Measurements from ENCODE around the gene DSG4. TPM values are rescaled to one million over a fixed set of nuclear protein-coding genes. Genes with fewer than 3 reads are reported as not detected.

DSG4 gene
- total RNA-seq, 2 experiments from 2014 or later: not detected

GRCh38 chr18:31450409-31450808 is 73.8 kb downstream of the DSG4 start:
- no peak overlapping the region for H3K27ac Mint-ChIP-seq
- no peaks in the 10 kb centered on the region for H3K27me3 Mint-ChIP-seq
- H3K4me3 Mint-ChIP-seq: no peak overlapping the region
- no peaks in the 10 kb centered on the region for H3K36me3 Mint-ChIP-seq (ENCODE audit: low read depth)
- intact Hi-C loops (cut with DNase I, micrococcal nuclease): no loop called here
- POLR2A ChIA-PET: no interaction called here
- ATAC-seq: no peak
- H3K9me3 Mint-ChIP-seq (ENCODE audit: low read depth): no peaks in the 10 kb centered on the region
- CTCF ChIA-PET: no interaction called here
- no peaks in the 10 kb centered on the region for H3K4me1 Mint-ChIP-seq
- DNase-seq: no peak

GRCh38 chr18:31451625-31452024 is 75.0 kb downstream of the DSG4 start:
- no peak for ATAC-seq
- no peaks in the 10 kb centered on the region for H3K27me3 Mint-ChIP-seq
- intact Hi-C loops (cut with DNase I, micrococcal nuclease): no loop called here

GRCh38 chr18:31454066-31454708 is 77.6 kb downstream of the DSG4 start:
- intact Hi-C loops (cut with DNase I, micrococcal nuclease): no loop called here
- H3K4me1 Mint-ChIP-seq: no peaks in the 10 kb centered on the region

More at GRCh38 chr18:31451625-31452024, 75.0 kb downstream of the DSG4 start:
- POLR2A ChIA-PET: no interaction called here
- Mint-ChIP-seq H3K9me3 (ENCODE audit: low read depth) (no peaks in the 10 kb centered on the region), H3K4me1 (no peaks in the 10 kb centered on the region), H3K27ac (no peak overlapping the region), H3K4me3 (no peak overlapping the region), H3K36me3 (ENCODE audit: low read depth) (no peaks in the 10 kb centered on the region)
- DNase-seq: no peak
- CTCF ChIA-PET: interaction anchor here (0.7 kb wide), 1 partner anchor 785 kb away, joined by 5 read pairs; no protein-coding TSS in a partner anchor

More at GRCh38 chr18:31454066-31454708, 77.6 kb downstream of the DSG4 start:
- no peak overlapping the region for H3K27ac Mint-ChIP-seq
- ChIA-PET CTCF (no interaction called here), POLR2A (no interaction called here)
- H3K36me3 Mint-ChIP-seq (ENCODE audit: low read depth): no peaks in the 10 kb centered on the region
- H3K27me3 Mint-ChIP-seq: no peaks in the 10 kb centered on the region
- ATAC-seq (no peak), DNase-seq (no peak)
- H3K4me3 Mint-ChIP-seq: no peak overlapping the region
- H3K9me3 Mint-ChIP-seq (ENCODE audit: low read depth): no peaks in the 10 kb centered on the region

Other genes with a start within 250 kb of the DSG4 start
- gene DSC1, start 213.9 kb upstream of the DSG4 start, total RNA-seq: under 1 TPM in 1 of 2 experiments, not detected in 1; 0.05 TPM
- gene DSG1, start 58.6 kb upstream of the DSG4 start, total RNA-seq: not detected
- not detected for gene DSG3, start 71.0 kb downstream of the DSG4 start, total RNA-seq
- gene DSG2, start 121.4 kb downstream of the DSG4 start, total RNA-seq: 1 to 10 TPM; 1.1 to 1.3 TPM
- not detected for gene TTR, start 215.1 kb downstream of the DSG4 start, total RNA-seq